GM18519 (cell line): ENCODE results near the gene SGSM1.

Experiments used
- ATAC-seq: cut with Tn5 transposase; IDR thresholded peaks from one replicate; pipeline ENCODE4 v1.9.1; 2021; ENCODE audit warnings: mild to moderate bottlenecking, moderate library complexity; ENCODE audit not compliant: unreplicated experiment, low FRiP score

SGSM1 gene, protein sequence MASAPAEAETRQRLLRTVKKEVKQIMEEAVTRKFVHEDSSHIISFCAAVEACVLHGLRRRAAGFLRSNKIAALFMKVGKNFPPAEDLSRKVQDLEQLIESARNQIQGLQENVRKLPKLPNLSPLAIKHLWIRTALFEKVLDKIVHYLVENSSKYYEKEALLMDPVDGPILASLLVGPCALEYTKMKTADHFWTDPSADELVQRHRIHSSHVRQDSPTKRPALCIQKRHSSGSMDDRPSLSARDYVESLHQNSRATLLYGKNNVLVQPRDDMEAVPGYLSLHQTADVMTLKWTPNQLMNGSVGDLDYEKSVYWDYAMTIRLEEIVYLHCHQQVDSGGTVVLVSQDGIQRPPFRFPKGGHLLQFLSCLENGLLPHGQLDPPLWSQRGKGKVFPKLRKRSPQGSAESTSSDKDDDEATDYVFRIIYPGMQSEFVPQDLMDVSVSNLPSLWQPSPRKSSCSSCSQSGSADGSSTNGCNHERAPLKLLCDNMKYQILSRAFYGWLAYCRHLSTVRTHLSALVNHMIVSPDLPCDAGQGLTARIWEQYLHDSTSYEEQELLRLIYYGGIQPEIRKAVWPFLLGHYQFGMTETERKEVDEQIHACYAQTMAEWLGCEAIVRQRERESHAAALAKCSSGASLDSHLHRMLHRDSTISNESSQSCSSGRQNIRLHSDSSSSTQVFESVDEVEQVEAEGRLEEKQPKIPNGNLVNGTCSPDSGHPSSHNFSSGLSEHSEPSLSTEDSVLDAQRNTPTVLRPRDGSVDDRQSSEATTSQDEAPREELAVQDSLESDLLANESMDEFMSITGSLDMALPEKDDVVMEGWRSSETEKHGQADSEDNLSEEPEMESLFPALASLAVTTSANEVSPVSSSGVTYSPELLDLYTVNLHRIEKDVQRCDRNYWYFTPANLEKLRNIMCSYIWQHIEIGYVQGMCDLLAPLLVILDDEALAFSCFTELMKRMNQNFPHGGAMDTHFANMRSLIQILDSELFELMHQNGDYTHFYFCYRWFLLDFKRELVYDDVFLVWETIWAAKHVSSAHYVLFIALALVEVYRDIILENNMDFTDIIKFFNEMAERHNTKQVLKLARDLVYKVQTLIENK

DNA sequence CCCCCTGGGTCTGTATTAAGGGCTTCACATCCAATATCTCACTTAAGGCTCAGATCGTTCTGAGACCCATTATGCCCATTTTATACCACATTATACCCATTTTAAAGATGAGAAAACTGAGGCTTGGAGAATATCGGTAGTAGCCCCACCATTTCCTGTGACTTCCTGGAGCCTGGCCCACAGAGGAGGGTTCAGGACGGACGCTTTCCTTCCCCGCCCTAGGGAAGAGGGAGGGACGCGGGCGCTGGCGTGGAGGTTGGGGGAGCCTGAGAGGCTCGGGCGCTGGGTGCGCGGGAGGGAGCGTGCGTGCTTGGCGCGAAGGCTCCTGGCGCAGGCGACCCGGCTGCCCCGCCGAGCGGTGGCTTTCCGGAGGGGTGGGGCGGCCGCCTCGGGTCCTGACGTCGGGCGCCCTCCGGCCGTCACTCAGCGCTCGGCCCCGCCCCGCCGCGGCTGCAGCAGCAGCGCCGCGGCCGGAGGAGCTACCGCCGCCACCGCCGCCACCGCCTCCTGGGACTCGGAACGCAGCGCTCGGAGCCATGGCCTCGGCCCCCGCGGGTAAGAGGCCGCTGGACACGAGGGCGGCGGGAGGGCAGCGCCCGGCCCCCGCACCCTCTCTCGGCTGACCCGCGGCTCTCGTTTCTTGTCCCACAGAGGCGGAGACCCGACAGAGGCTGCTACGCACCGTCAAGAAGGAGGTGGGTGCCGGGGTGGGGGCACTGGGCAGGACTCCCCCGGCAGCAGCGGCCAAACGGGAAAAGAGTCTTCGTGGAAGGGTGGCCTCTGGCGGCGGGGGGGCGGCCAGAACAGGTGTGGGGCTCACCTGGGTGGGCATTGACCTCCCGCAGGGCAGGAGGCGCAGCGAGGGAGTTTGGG, at the start of gene SGSM1:
SGSM1 (plus strand) TSS at position 422 of the 873 bp plus-strand sequence; CDS start at position 537, 115 bp downstream.
- ATAC-seq = no peak

DNA sequence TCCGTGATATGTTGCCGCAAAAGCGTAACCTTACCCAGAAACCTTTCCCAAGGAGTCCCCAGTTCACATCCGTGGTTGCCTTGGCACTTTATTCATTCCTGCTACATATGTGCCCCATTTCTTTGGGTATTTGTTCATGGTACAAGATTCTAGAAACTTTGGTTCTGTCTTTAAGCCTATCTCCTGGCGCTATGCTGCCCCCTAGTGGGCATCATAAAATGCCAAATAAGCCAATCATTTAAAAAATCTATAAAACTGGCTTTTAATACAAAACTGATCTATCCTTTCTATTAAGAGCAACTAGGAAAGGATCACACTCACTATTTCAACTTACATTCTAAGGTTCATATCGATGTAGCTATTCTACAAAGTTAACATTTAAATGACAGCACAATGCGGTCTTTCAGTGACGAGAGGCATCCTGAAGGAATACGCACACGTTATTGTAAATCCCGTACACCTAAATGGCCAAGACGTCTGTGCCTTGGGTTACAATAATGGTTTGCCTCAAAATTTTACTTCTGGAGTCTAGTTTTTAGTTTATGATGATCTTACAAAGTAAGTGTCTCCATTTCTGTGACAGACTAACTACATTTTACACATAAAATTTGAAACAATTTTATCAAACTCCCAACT, 47.7 kb upstream of the SGSM1 start:
- no peak for ATAC-seq

DNA sequence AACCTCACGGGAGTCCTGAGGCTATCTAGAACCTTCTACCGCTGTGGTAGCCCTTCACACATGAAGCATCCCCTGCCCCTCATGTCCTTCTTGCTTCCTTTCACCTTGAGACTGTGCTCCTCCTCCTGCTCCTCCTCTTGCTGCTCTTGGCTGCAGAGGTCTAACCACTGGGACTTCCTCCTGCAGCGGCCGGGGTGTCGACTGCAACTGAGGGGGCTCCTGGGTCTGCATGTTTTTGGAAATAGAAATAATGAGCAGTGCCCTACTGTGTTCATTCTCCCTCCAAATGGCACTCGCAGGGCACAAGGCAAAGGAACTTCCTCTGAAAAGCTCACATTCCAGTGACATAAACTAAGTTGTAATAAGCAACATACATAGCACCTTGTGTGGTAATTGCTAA, 46.2 kb upstream of the SGSM1 start:
- no peak for ATAC-seq

DNA sequence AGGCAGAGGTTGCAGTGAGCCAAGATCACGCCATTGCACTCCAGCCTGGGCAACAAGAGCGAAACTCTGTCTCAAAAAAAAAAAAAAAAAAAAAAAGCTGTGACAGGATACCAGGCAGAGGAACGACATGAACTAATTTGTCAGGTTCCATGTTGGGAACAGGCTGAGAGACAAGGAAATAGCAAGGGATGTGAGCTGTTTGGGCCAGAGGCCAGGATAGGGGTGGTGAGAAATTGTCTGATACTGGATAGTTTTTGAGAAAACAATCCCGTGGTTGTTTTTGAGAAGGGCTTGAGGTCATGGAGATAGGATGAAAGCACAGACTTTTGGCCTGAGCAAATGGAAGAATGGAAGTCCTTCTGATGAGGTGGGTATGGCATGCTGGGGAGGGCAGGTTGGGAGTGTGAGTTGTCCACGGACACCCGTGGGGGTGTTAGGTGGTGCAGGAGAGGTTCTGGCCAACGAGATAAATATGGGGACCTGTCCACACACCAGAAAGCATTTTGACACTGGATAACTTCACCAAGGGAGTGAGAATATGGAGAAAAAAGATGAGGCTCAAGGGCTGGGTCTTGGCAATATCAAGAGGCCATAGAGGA, 45.2 kb upstream of the SGSM1 start:
- ATAC-seq = no peak

DNA sequence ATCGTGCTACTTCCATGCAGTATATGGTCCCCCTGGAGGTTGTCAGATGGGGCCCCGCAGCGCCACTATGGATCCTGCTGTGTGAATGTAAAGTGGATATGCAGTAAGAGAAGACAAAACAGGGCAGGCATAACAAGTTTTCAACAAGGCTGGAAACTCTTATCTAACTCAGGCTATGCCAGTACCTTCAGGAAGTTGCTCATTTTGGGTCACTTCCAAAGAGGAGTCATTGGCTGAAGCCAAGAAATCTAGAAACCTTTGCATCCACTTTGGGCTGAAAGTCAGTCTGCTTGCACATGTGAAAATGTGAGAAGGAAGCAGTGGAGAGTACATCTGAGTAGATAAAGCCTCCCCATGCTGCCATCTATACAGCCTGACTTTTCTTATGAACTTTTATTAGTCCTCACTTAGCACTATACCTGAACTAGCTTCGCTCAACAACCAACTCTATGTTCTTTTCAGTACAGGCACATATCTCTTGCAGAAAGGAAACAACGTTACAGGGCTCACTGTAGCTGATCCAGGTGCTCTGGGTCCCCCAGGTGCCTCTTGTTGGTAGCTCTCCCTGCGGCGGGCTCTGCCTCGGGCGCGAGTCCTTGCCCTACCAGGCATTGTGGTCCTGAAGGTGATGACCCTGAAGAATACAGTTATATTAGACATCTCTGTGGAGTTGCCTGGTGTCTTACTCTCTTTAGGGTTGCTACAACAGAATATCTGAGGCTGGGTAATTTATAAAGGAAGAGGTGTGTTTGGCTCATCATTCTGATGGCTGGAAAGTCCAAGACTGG, 43.9 kb upstream of the SGSM1 start:
- ATAC-seq = no peak

DNA sequence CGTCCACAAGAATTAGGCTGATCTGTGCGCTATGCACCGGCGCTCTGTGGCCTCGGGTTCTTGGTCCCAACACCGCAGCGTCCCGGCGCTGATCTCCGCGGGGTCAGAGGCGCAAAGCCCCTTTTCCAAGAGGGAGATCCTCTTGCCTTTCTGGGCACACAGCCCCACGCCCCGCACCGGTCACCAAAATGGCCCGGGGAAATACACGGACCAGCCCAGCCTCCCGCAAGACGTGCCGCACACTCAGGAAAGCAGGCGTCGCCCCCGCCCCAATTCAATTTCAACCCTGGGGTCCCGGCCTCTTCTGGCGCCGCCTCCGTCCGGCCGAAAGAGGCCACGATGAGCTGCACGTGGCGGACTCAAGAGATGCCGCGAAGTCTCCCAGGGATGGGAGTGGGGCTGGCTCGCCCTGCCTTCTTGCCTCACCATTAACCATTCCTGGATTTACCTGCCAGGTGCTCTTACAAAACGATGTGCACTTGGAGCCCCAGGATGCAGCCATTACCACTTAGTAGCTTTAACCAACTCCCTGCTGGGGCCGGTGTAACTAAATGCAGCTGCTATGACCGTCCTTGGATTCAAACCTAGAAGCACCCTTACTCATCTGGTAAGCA, 42.0 kb upstream of the SGSM1 start:
- no peak for ATAC-seq

DNA sequence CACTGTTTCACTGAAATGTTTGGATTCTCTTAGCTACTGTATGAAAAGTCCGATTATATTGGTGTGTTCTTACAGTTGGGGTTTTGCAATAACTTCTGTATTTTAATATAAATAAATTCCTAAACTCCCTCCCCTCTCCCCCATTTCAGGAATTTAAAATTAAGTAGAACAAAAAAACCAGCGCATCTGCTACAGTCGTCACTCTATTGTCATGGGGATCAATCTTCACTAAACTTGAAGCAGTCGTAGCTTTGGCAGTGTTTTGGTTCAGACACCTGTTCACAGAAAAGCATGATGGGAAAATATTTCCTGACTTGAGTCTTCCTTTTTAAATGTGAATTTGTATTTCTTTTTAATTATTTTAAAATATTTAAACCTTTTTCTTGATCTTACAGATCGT, 40.8 kb upstream of the SGSM1 start:
- ATAC-seq = no peak

DNA sequence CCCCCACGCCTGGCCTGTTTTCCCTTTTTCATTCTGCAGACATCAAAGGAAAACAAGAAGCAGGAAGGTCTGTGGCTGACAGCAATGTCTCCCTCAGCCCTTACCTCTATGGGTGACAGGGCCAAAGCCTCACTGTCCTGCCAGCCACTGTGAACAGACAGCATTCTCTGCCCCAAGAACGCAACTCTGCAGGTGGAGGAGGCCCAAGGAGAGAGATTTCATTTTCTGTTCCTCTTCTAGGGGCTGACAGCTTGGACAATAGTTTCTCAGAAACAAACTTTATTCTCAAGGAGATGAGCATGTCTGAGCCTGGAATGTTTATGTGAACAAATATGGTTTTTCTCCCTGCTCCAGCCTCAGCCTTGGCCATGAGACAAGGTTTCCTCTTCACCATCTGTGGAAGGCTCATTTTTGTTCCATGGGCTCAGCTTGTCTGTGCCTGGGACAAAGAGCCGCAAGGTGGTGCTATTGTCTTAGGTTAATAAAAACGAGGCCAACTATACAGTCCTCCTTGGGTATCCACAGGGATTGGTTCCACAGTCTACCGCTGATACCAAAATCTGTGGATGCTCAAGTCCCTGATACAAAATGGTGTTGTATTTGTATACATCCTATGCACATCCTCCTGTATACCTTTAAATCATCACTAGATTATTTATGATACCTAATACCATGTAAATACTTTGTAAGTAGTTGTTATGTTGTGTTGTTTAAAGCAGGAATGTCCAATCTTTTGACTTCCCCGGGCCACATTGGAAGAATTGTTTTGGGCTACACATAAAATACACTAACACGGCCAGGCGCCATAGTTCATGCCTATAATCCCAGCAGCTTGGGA, 37.3 kb upstream of the SGSM1 start:
- no peak for ATAC-seq

DNA sequence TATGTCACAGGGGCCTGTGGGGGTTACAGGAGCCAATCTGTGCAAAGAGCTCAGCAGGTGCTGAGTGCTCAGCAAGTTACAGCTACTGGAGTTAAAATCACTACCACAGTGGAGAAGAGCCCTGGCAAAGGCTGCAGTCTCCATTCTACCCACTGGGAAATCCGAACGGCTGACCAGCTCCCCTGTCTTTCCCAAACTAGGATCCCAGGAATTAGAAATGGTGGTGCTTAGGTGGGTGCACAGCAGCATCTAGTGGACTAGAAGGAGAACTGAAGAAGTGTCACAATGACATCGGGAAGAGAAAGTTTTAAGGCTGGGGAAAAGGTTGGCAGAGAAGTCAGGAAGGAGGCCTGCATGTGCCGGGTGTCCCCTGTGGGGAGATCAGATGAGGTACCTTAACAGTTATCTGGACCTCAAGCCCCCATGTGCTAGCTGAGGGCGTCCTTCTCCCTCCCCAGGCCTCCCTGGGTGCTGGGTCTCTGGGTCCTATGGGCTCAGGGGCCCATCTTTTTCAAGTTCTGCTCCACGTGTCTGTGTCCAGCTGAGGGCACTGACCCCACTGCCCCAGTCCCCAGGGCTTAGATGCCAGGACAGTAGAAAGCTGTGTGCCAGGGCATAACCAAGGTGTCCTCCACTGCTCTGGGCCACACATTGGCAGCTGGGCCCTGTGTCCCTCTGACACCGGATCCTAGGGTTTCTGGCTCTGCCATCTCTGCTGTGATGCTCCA, 33.4 kb upstream of the SGSM1 start:
- no peak for ATAC-seq

DNA sequence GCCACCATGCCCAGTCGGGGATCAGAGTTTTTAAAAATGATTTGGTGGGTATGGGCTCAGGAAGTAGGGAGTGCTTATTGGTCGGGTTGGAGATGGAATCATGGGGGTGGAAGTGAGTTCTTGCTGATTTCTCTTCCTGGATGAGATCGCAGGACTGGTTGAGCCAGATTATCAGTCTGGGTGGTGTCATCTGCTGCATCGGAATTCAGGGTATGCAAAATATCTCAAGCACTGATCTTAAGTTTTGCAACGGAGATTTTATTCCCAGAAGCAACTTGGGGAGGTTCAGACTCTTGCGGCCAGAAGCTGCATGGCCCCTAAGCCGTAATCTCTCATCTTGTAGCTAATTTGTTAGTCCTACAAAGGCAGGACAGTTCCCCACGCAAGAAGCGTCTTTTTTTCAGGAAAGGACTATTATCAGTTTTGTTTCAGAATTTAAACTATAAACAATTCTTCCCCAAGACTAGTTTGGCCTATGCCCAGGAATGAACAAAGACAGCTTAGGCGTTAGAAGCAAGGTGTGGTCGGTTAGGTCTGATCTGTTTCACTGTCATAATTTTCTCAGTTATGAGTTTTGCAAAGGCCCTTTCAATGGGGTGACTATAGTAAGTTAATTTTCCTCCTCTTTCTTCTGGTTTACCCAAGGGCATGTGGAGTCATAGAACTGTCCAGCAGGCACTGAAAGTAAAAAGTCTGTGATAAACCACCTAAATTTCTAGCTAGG, 30.1 kb upstream of the SGSM1 start:
- ATAC-seq = no peak

DNA sequence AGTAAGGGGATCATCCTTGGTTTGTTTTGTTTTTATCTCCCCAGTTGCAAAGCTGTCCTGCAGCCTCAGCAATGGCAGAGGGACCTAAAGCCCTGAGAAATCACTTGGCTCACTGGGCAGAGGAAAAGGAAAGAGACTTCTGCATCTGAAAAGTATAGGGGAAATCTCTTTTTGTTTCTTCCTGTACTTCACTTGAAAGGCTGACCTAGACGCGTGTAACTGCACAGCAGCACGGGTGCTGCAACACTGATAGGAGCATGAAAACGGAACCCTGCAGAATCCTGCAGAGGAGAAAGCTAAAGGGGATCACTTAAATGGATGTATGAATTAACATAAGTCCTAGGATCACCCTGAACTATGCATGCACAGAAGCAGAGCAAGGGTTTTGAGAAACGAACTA, 29.5 kb upstream of the SGSM1 start:
- ATAC-seq = no peak

DNA sequence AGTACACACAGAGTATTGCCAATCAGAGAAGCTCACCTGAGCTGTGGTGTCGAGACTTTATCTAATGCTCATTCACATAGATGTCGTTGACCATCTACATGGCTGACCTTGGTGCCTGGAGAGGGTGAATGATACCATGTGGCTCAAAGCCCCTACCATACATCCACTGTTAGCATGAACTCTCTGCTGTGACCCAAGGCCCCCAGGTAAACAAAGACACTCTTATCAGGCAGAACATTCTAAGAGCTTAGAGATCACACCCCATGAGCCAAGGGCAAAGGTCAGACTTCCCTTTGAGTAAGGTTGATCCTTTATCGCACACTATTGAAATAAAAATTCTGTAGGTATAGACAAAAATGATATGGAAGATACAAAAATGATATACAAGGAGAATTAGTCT, 16.5 kb upstream of the SGSM1 start:
- ATAC-seq = no peak

DNA sequence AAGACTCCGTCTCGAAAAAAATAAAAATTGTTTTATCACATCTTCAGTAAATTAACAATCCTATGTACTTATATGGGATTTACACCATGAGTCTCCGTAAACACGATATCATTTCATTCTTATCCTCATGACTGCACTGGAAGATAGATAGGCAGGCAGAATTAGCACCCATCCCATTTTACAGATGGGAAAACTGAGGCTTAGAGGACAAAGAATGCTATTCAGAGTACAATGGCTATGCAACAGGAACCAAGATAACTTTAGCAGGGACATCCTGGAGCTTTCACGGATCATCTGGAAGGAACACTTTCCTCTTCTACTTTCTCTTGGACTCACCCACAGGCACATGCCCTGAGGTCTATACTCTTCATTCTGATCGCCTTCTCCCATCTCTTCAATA, 14.6 kb upstream of the SGSM1 start:
- no peak for ATAC-seq

DNA sequence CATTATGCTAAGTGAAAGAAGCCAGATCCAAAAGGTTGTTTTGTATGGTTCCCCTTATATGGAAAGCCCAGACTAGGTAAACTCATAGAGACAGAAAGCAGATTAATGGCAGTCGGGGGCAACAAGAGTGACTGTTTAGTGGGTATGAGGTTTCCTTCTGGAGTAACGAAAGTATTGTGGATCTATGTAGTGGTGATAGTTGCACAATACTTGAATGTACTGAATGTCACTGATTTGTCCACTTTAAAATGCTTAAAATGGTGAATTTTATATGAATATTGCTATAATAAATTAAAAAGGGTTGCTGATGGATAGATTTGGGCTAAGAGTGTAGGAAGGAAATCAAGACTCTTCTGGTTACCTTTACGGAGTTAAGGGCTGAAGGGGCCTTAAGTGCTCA, 10.0 kb upstream of the SGSM1 start:
- no peak for ATAC-seq

DNA sequence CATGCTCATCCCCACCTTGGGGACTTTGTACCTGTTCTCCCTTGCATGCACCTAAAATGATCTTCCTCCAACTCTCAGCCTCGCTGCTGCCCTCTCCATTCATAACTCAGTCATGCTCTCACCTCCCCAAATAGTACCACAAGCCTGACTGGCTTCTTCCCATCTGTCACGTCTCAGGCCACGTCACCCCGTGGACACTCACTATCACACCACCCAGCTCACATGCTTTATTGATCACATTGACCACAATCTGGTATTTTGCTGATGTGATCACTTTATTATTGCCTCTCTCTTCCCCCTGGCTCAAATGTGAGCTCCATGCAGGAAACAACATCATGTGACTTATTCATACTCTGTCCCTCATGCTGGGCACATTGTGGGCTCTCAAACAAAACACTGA, 9.2 kb upstream of the SGSM1 start:
- ATAC-seq = no peak

DNA sequence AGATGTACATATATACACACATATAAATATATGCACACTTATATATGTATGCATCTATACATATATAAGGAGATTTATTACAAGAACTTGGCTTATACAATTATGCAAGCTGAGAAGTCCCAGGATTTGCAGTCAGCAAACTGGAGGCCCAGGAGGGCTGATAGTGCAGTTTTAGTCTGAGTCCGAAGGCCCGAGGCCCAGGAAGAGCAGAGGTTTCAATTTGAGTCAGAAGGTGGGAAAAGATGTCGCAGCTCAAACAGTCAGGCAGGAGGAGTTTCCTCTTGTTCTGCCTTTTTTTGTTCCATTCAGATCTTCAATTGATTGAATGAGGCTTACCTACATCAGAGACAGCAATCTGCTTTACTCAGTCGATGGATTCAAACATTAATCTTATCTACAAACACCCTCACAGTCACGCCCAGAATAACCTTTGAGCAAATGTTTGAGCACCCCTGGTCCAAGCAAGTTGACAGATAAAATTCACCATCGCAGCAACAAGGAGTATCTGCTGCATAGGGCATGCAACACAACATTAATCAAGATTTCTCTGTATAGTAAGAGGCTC, 4.0 kb upstream of the SGSM1 start:
- no peak for ATAC-seq
